Transverse colon (tissue), 4 donors: ENCODE results near the gene C1QA. TPM values are rescaled to one million over a fixed set of nuclear protein-coding genes. Genes with fewer than 3 reads are reported as not detected.
"Not testable (repeated sequence)": the region's sequence is repeated elsewhere in the genome, so short reads cannot be mapped to it uniquely, and the experiment has no call there.

Experiments used
- DNase-seq: peaks from one replicate; pipeline ENCODE4 v3.0.0-alpha.2; 2019
- H3K27ac ChIP-seq, 4 donors: fragments of 200-600 bp; sonication (generic); 2 replicates each; pipeline ENCODE4 v1.5.1; 2016 to 2018; ENCODE audit warnings: inconsistent platforms in 4 of 4
- H3K27me3 ChIP-seq: fragments of 200-600 bp; sonication (generic); 2 replicates; pipeline ENCODE4 v1.5.1; 2017; ENCODE audit warnings: inconsistent platforms
- H3K36me3 ChIP-seq, 4 donors: fragments of 200-600 bp; sonication (generic); 2 replicates each; pipeline ENCODE4 v1.5.1; 2017 to 2019; ENCODE audit warnings: inconsistent platforms in 4 of 4
- H3K4me1 ChIP-seq, 4 donors: fragments of 200-600 bp; sonication (generic); 2 replicates each; pipeline ENCODE4 v1.5.1; 2017 to 2020; ENCODE audit warnings: inconsistent platforms in 4 of 4
- H3K4me3 ChIP-seq, 4 donors: fragments of 200-600 bp; sonication (generic); 1 replicate in 1 of 4; 2 replicates in 3 of 4; pipeline versions ENCODE4 v1.5.1 to v1.6.1; 2017 to 2019; ENCODE audit warnings: inconsistent platforms in 4 of 4
- H3K9me3 ChIP-seq, 2 donors: fragments of 200-600 bp; sonication (generic); 2 replicates each; pipeline ENCODE4 v1.5.1; 2017 to 2019; ENCODE audit warnings: inconsistent platforms in 2 of 2
- CTCF ChIP-seq, 5 experiments: fragments of 200-600 bp in 3 of 5; fragments of 450-650 bp in 2 of 5; sonication (generic) in 3 of 5; IDR thresholded peaks; 1 replicate in 2 of 5; 2 replicates in 3 of 5; pipeline ENCODE4 v1.5.1; 2016 to 2017; ENCODE audit warnings: antibody characterized with exemption in 5 of 5, inconsistent platforms in 3 of 5, mild to moderate bottlenecking in 2 of 5, moderate library complexity in 1 of 5
- EP300 ChIP-seq: sonication (generic); formaldehyde crosslinking; IDR thresholded peaks from one replicate; pipeline ENCODE4 v1.6.1; 2017; ENCODE audit warnings: antibody characterized with exemption, low read depth
- POLR2A ChIP-seq: fragments of 450-650 bp; IDR thresholded peaks from one replicate; pipeline ENCODE4 v1.6.1; 2016; ENCODE audit warnings: antibody characterized with exemption, mild to moderate bottlenecking, moderate library complexity
- POLR2AphosphoS5 ChIP-seq, 3 donors: sonication (generic); formaldehyde crosslinking; IDR thresholded peaks; one replicate each; pipeline ENCODE4 v1.6.1; 2016; ENCODE audit warnings: antibody characterized with exemption in 3 of 3
- WGBS, 2 donors: methylation state at CpG; one replicate each; pipeline ENCODE4 v1.1.5; 2018; ENCODE audit warnings: low coverage in 1 of 2; 5-methylcytosine and 5-hydroxymethylcytosine counted together
- in situ Hi-C, 4 donors: fragments of 200-750 bp; cut with MboI; loops; one replicate each; pipeline versions ENCODE4 v1.15.0 to v1.15.1; 2017; ENCODE audit warnings: low sequenced_read_pairs in 3 of 4, low pct_ligation_motif_present in 1 of 4, low pct_unique_long_range_greater_than_20kb in 1 of 4
- intact Hi-C: fragments of 100-400 bp; cut with DNase I; formaldehyde crosslinking; loops from one replicate; pipeline ENCODE4 v1.15.1; 2023; ENCODE audit warnings: low total_unique reads
- total RNA-seq, 4 donors: library from RNA; depleted of rRNA; stranded (reverse); fragments of >200 nt; gene quantifications; one replicate each; pipeline ENCODE4 v1.1.0, GENCODE V29; 2016

C1QA gene
- total RNA-seq, 4 donors from 2014 or later, result 28.5 to 181 (median 63.0) TPM

- peaks cover 22% of the 10 kb centered on the region for H3K27me3 ChIP-seq
- DNase-seq, result no peak
- in situ Hi-C loops, result no loop called here
- no peaks in the 10 kb centered on the region for H3K36me3 ChIP-seq
- H3K9me3 ChIP-seq, result no peaks in the 10 kb centered on the region
- H3K4me1 ChIP-seq, result peaks cover 0 to 3% (median 0%) of the 10 kb centered on the region in 4 donors
- no peak for TF ChIP-seq CTCF (IDR thresholded peaks at IDR 0.05)
- TF ChIP-seq POLR2AphosphoS5 (IDR thresholded peaks at IDR 0.05), result no peak
- TF ChIP-seq POLR2A, result no peak
- no peak for TF ChIP-seq EP300
- no peak overlapping the region for H3K4me3 ChIP-seq
- intact Hi-C loops, result no loop called here
- no peak overlapping the region for H3K27ac ChIP-seq
- 61% methylated on average over 12 of the region's 12 CpGs; no CpG with 5 or more reads in 1 of the 2 donors for WGBS, 2 donors
These were observed 34.0 kb downstream of the C1QA start for GRCh38 chr1:22670352-22670975.

- Histone ChIP-seq H3K27me3 (peaks cover 22% of the 10 kb centered on the region), H3K9me3 (no peaks in the 10 kb centered on the region), H3K4me3 (no peak overlapping the region), H3K36me3 (no peaks in the 10 kb centered on the region), H3K27ac (no peak overlapping the region), H3K4me1 (peaks cover 0 to 10% (median 4%) of the 10 kb centered on the region in 4 donors)
- intact Hi-C loops, result no loop called here
- 84% methylated on average over 4 of the region's 4 CpGs; no CpG with 5 or more reads in 1 of the 2 donors for WGBS, 2 donors
- TF ChIP-seq EP300, result no peak
- TF ChIP-seq CTCF (IDR thresholded peaks at IDR 0.05), result no peak
- TF ChIP-seq POLR2AphosphoS5 (IDR thresholded peaks at IDR 0.05), result no peak
- TF ChIP-seq POLR2A, result no peak
- no peak for DNase-seq
- in situ Hi-C loops, result no loop called here
These were observed 35.6 kb downstream of the C1QA start for GRCh38 chr1:22671999-22672398.

DNA sequence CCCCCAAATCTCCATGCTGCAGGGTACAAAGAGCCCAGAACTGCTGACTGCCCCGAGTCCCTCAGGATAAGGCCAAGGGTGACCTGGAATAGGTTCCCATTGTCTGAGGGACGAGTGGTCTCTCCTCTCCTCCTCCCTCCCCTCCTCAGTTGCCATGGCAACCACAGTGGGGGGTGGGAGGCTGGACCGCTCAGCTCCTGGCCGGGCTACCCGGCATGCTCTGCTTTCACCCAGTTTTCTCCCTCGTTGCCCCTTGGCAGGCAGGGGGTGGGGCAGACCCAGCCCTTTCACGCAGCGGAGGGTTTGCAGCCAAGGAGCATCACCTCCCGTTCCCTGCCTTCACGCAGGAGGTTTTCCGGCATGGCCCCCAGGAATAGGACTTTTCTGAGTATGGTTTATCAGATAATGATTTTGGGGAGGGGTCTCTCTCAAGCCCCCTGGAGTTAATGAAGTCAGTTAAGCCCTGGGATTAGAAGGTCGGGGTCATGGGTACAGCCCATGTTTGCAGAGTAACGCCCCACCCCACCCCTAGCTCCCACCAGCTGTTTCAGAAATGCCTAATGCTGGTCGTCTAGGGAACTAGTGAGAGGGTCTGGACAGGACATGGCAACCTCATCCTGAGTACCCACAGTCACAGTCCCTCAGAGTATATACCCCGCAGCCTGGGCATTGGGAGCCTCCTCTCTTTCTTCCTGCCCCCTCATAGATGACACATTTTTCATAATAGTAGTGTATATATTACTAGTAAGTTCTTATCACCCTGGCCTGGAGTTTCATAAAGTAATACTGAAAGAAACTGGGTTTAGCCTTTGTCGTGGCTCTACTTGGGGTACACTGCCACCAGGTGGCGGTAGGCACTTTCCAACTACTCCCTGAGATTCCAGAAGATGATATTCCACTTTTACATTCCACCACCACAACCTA is 37.3 kb downstream of the C1QA start:
- intact Hi-C loops, result no loop called here
- H3K27me3 ChIP-seq, result peaks cover 27% of the 10 kb centered on the region
- H3K27ac ChIP-seq, result no peak overlapping the region
- H3K4me1 ChIP-seq, result peaks cover 0 to 16% (median 7%) of the 10 kb centered on the region in 4 donors
- H3K4me3 ChIP-seq, result no peak overlapping the region
- peak; percentile 79 for DNase-seq
- no peaks in the 10 kb centered on the region for H3K9me3 ChIP-seq
- 20% methylated on average over 17 of the region's 17 CpGs; no CpG with 5 or more reads in 1 of the 2 donors for WGBS, 2 donors
- TF ChIP-seq EP300 (no peak), CTCF (IDR thresholded peaks at IDR 0.05) (peak; percentile 42 to 80 (median 72)), POLR2A (no peak)
- H3K36me3 ChIP-seq, result no peaks in the 10 kb centered on the region
- in situ Hi-C loops, result no loop called here

DNA sequence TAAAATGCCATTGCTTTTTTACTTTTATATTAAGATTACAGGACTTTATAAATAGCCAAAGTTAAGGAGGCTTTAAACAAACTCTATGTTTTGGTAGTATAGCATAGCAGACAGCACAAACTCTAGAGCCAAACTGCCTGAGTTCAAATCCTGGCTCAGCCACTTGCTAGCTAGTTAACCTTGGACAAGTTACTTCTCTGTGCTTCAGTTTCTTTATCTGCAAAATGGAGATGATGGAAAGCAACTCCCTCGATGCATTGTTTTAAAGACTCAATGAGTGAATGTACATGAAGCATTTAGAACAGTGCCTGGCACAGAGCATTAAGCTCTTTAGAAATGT is 38.0 kb downstream of the C1QA start:
- intact Hi-C loops, result no loop called here
- Histone ChIP-seq H3K4me1 (peaks cover 0 to 16% (median 7%) of the 10 kb centered on the region in 4 donors), H3K27ac (no peak overlapping the region), H3K9me3 (no peaks in the 10 kb centered on the region), H3K36me3 (no peaks in the 10 kb centered on the region), H3K4me3 (no peak overlapping the region), H3K27me3 (peaks cover 27% of the 10 kb centered on the region)
- no peak for TF ChIP-seq POLR2A
- TF ChIP-seq POLR2AphosphoS5 (IDR thresholded peaks at IDR 0.05), result no peak
- no peak for TF ChIP-seq CTCF (IDR thresholded peaks at IDR 0.05)
- no peak for TF ChIP-seq EP300
- no peak for DNase-seq
- in situ Hi-C loops, result no loop called here
- WGBS, 2 donors, result 28 to 44% methylated on average over 1 of the region's 1 CpG

- in situ Hi-C loops, result loop anchor here in 2 of 4 donors (25.0 kb wide), 1 partner anchor 211 kb away; no protein-coding TSS in a partner anchor
- H3K9me3 ChIP-seq, H3K4me3 ChIP-seq, H3K27ac ChIP-seq, H3K36me3 ChIP-seq, DNase-seq, intact Hi-C loops: not testable (repeated sequence)
- Histone ChIP-seq H3K4me1 (peaks cover 0 to 23% (median 7%) of the 10 kb centered on the region in 4 donors), H3K27me3 (peaks cover 27% of the 10 kb centered on the region)
- WGBS, 2 donors, result 81% methylated on average over 15 of the region's 15 CpGs; no CpG with 5 or more reads in 1 of the 2 donors
These were observed 39.7 kb downstream of the C1QA start for GRCh38 chr1:22676151-22676550.
